WTC11 (cell line): ENCODE data around the gene HBM. TPM values are rescaled to one million over a fixed set of nuclear protein-coding genes. Genes with fewer than 3 reads are reported as not detected.

Experiments
- ELF4 ChIP-seq: sonication (generic); formaldehyde crosslinking; IDR thresholded peaks from 2 replicates; pipeline ENCODE4 v1.8.1; 2022; ENCODE audit warnings: low read depth, mild to moderate bottlenecking, moderate library complexity, missing genetic modification reagents
- GABPB1 ChIP-seq: sonication (generic); formaldehyde crosslinking; IDR thresholded peaks from 2 replicates; pipeline ENCODE4 v1.8.1; 2023; ENCODE audit warnings: mild to moderate bottlenecking, missing genetic modification reagents
- GTF2I ChIP-seq: fragments of 250-450 bp; sonication (Bioruptor Pico); conservative IDR thresholded peaks from 2 replicates; pipeline ENCODE4 v1.4.0; 2021; ENCODE audit warnings: mild to moderate bottlenecking
- MYBL2 ChIP-seq: sonication (generic); formaldehyde crosslinking; IDR thresholded peaks from 2 replicates; pipeline ENCODE4 v1.8.1; 2023; ENCODE audit warnings: mild to moderate bottlenecking, moderate library complexity, missing genetic modification reagents
- NFYB ChIP-seq: sonication (generic); formaldehyde crosslinking; conservative IDR thresholded peaks from 2 replicates; pipeline ENCODE4 v1.8.0; 2022; ENCODE audit warnings: low read depth, missing genetic modification reagents
- RORB ChIP-seq: fragments of 250-450 bp; sonication (Bioruptor Pico); IDR thresholded peaks from 2 replicates; pipeline ENCODE4 v1.9.0; 2021; ENCODE audit warnings: mild to moderate bottlenecking
- TEAD4 ChIP-seq: sonication (generic); formaldehyde crosslinking; IDR thresholded peaks from 2 replicates; pipeline ENCODE4 v1.8.0; 2022; ENCODE audit warnings: mild to moderate bottlenecking, missing genetic modification reagents
- ZNF396 ChIP-seq: fragments of 250-450 bp; sonication (Bioruptor Pico); IDR thresholded peaks from 2 replicates; pipeline ENCODE4 v1.8.0; 2021; ENCODE audit warnings: mild to moderate bottlenecking, moderate library complexity, borderline replicate concordance
- ZNF416 ChIP-seq: fragments of 250-450 bp; sonication (Bioruptor Pico); IDR thresholded peaks from 2 replicates; pipeline ENCODE4 v1.9.0; 2021; ENCODE audit warnings: mild to moderate bottlenecking, inconsistent platforms
- total RNA-seq: library from RNA; stranded (reverse); gene quantifications from 3 replicates; pipeline ENCODE4 v1.2.3, GENCODE V29; 2021
- TF ChIP-seq, protein P1 (sequence below): sonication (generic); formaldehyde crosslinking; conservative IDR thresholded peaks from 2 replicates; pipeline ENCODE4 v1.8.1; 2023; ENCODE audit warnings: mild to moderate bottlenecking, low read depth, missing genetic modification reagents, moderate library complexity
- TF ChIP-seq, protein P2 (sequence below): sonication (generic); formaldehyde crosslinking; IDR thresholded peaks from 2 replicates; pipeline ENCODE4 v1.8.0; 2022; ENCODE audit warnings: mild to moderate bottlenecking, missing genetic modification reagents
- TF ChIP-seq, protein P3 (sequence below): fragments of 250-450 bp; sonication (Bioruptor Pico); IDR thresholded peaks from 2 replicates; pipeline ENCODE4 v1.9.0; 2021; ENCODE audit warnings: mild to moderate bottlenecking
- TF ChIP-seq, protein P4 (sequence below): sonication (generic); formaldehyde crosslinking; IDR thresholded peaks from 2 replicates; pipeline ENCODE4 v1.8.0; 2022; ENCODE audit warnings: mild to moderate bottlenecking, missing genetic modification reagents
- TF ChIP-seq, protein P5 (sequence below): fragments of 250-450 bp; sonication (Bioruptor Pico); conservative IDR thresholded peaks from 2 replicates; pipeline ENCODE4 v1.9.0; 2021; ENCODE audit warnings: mild to moderate bottlenecking
- TF ChIP-seq, protein P6 (sequence below): sonication (generic); formaldehyde crosslinking; IDR thresholded peaks from 2 replicates; pipeline ENCODE4 v1.8.1; 2023; ENCODE audit warnings: mild to moderate bottlenecking, missing genetic modification reagents, moderate library complexity
- TF ChIP-seq, protein P7 (sequence below): sonication (generic); formaldehyde crosslinking; conservative IDR thresholded peaks from 2 replicates; pipeline ENCODE4 v1.8.1; 2022; ENCODE audit warnings: mild to moderate bottlenecking, missing genetic modification reagents
- TF ChIP-seq, protein P8 (sequence below): sonication (generic); formaldehyde crosslinking; IDR thresholded peaks from 2 replicates; pipeline ENCODE4 v1.8.0; 2023; ENCODE audit warnings: mild to moderate bottlenecking, missing genetic modification reagents
- TF ChIP-seq, protein P9 (sequence below): fragments of 250-450 bp; sonication (Bioruptor Pico); IDR thresholded peaks from 2 replicates; pipeline ENCODE4 v1.9.0; 2021; ENCODE audit warnings: mild to moderate bottlenecking, borderline replicate concordance

HBM gene
- total RNA-seq, 1 experiment from 2014 or later = not detected

DNA sequence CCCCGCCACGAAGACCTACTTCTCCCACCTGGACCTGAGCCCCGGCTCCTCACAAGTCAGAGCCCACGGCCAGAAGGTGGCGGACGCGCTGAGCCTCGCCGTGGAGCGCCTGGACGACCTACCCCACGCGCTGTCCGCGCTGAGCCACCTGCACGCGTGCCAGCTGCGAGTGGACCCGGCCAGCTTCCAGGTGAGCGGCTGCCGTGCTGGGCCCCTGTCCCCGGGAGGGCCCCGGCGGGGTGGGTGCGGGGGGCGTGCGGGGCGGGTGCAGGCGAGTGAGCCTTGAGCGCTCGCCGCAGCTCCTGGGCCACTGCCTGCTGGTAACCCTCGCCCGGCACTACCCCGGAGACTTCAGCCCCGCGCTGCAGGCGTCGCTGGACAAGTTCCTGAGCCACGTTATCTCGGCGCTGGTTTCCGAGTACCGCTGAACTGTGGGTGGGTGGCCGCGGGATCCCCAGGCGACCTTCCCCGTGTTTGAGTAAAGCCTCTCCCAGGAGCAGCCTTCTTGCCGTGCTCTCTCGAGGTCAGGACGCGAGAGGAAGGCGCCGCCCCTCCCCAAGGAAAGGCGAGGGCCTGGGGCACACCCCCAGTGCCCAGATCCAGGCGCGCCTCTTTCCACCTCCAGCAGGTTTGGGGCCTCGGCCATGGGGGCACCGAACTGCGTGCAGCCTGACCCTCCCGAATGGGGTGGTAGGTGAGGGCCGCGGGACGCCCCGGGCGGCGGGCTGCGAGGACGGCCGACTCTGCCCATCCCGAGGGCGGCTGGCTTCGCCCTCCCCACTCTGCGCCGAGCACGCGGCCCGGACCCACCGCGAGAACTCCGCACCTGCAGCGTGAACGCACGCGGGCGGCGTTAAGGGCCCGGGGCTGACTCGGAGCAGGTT lies 15.1 kb downstream of the HBM start (continued):
- TF ChIP-seq ZNF396 (CRISPR knock-in tag) = no peak
- TF ChIP-seq ELF4 (CRISPR knock-in tag) = peak; percentile 96
- peak; percentile 57 for TF ChIP-seq NFYB
- TF ChIP-seq TEAD4 (CRISPR knock-in tag) = peak; percentile 87; the same call in 1 of the 2 replicates
- TF ChIP-seq, protein P1, sequence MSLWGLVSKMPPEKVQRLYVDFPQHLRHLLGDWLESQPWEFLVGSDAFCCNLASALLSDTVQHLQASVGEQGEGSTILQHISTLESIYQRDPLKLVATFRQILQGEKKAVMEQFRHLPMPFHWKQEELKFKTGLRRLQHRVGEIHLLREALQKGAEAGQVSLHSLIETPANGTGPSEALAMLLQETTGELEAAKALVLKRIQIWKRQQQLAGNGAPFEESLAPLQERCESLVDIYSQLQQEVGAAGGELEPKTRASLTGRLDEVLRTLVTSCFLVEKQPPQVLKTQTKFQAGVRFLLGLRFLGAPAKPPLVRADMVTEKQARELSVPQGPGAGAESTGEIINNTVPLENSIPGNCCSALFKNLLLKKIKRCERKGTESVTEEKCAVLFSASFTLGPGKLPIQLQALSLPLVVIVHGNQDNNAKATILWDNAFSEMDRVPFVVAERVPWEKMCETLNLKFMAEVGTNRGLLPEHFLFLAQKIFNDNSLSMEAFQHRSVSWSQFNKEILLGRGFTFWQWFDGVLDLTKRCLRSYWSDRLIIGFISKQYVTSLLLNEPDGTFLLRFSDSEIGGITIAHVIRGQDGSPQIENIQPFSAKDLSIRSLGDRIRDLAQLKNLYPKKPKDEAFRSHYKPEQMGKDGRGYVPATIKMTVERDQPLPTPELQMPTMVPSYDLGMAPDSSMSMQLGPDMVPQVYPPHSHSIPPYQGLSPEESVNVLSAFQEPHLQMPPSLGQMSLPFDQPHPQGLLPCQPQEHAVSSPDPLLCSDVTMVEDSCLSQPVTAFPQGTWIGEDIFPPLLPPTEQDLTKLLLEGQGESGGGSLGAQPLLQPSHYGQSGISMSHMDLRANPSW (CRISPR knock-in tag) = no peak
- TF ChIP-seq, protein P2, sequence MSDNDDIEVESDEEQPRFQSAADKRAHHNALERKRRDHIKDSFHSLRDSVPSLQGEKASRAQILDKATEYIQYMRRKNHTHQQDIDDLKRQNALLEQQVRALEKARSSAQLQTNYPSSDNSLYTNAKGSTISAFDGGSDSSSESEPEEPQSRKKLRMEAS (CRISPR knock-in tag) = peak; percentile 100
- TF ChIP-seq, protein P3, sequence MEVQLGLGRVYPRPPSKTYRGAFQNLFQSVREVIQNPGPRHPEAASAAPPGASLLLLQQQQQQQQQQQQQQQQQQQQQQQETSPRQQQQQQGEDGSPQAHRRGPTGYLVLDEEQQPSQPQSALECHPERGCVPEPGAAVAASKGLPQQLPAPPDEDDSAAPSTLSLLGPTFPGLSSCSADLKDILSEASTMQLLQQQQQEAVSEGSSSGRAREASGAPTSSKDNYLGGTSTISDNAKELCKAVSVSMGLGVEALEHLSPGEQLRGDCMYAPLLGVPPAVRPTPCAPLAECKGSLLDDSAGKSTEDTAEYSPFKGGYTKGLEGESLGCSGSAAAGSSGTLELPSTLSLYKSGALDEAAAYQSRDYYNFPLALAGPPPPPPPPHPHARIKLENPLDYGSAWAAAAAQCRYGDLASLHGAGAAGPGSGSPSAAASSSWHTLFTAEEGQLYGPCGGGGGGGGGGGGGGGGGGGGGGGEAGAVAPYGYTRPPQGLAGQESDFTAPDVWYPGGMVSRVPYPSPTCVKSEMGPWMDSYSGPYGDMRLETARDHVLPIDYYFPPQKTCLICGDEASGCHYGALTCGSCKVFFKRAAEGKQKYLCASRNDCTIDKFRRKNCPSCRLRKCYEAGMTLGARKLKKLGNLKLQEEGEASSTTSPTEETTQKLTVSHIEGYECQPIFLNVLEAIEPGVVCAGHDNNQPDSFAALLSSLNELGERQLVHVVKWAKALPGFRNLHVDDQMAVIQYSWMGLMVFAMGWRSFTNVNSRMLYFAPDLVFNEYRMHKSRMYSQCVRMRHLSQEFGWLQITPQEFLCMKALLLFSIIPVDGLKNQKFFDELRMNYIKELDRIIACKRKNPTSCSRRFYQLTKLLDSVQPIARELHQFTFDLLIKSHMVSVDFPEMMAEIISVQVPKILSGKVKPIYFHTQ (CRISPR knock-in tag) = peak; percentile 83; the same call in 1 of the 2 replicates
- TF ChIP-seq, protein P4, sequence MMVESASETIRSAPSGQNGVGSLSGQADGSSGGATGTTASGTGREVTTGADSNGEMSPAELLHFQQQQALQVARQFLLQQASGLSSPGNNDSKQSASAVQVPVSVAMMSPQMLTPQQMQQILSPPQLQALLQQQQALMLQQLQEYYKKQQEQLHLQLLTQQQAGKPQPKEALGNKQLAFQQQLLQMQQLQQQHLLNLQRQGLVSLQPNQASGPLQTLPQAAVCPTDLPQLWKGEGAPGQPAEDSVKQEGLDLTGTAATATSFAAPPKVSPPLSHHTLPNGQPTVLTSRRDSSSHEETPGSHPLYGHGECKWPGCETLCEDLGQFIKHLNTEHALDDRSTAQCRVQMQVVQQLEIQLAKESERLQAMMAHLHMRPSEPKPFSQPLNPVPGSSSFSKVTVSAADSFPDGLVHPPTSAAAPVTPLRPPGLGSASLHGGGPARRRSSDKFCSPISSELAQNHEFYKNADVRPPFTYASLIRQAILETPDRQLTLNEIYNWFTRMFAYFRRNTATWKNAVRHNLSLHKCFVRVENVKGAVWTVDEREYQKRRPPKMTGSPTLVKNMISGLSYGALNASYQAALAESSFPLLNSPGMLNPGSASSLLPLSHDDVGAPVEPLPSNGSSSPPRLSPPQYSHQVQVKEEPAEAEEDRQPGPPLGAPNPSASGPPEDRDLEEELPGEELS (CRISPR knock-in tag) = peak; percentile 97
- TF ChIP-seq, protein P5, sequence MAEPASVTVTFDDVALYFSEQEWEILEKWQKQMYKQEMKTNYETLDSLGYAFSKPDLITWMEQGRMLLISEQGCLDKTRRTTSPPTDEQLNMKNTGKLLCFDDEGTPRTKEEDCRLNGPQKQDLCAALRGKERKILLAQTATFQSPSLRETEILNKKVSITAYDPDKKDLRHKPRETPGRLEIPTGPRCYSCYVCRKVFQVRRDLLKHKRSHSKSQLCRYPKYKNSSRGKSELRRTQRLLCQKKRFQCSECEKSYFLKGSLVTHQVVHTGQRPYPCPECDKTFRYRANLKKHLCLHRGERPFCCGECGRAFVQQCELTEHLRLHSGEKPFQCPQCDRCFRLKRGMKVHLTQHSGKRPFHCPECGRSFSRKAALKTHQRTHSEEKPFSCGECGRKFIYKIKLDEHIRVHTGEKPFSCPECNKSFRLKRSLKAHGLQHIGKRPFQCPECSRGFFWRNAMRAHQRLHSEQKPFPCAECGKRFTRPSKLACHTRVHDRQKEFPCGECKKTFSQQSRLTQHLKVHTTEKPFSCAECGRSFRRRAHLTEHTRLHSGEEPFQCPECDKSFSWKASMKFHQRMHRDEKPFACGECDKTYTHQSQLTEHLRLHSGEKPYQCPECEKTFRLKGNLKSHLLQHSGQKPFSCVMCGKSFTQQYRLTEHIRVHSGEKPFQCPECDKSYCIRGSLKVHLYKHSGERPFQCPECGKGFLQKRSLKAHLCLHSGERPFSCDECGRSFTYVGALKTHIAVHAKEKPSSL (CRISPR knock-in tag) = 0 out of 2 replicates have a peak, but pooled peaks have one; percentile 23
- no peak for TF ChIP-seq GTF2I (CRISPR knock-in tag)
- TF ChIP-seq, protein P6, sequence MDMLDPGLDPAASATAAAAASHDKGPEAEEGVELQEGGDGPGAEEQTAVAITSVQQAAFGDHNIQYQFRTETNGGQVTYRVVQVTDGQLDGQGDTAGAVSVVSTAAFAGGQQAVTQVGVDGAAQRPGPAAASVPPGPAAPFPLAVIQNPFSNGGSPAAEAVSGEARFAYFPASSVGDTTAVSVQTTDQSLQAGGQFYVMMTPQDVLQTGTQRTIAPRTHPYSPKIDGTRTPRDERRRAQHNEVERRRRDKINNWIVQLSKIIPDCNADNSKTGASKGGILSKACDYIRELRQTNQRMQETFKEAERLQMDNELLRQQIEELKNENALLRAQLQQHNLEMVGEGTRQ (CRISPR knock-in tag) = peak; percentile 29
- TF ChIP-seq, protein P7, sequence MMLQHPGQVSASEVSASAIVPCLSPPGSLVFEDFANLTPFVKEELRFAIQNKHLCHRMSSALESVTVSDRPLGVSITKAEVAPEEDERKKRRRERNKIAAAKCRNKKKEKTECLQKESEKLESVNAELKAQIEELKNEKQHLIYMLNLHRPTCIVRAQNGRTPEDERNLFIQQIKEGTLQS (CRISPR knock-in tag) = 0 out of 2 replicates have a peak, but pooled peaks have one; percentile 73
- TF ChIP-seq, protein P8, sequence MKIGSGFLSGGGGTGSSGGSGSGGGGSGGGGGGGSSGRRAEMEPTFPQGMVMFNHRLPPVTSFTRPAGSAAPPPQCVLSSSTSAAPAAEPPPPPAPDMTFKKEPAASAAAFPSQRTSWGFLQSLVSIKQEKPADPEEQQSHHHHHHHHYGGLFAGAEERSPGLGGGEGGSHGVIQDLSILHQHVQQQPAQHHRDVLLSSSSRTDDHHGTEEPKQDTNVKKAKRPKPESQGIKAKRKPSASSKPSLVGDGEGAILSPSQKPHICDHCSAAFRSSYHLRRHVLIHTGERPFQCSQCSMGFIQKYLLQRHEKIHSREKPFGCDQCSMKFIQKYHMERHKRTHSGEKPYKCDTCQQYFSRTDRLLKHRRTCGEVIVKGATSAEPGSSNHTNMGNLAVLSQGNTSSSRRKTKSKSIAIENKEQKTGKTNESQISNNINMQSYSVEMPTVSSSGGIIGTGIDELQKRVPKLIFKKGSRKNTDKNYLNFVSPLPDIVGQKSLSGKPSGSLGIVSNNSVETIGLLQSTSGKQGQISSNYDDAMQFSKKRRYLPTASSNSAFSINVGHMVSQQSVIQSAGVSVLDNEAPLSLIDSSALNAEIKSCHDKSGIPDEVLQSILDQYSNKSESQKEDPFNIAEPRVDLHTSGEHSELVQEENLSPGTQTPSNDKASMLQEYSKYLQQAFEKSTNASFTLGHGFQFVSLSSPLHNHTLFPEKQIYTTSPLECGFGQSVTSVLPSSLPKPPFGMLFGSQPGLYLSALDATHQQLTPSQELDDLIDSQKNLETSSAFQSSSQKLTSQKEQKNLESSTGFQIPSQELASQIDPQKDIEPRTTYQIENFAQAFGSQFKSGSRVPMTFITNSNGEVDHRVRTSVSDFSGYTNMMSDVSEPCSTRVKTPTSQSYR (CRISPR knock-in tag) = peak; percentile 90; the same call in 1 of the 2 replicates
- TF ChIP-seq, protein P9, sequence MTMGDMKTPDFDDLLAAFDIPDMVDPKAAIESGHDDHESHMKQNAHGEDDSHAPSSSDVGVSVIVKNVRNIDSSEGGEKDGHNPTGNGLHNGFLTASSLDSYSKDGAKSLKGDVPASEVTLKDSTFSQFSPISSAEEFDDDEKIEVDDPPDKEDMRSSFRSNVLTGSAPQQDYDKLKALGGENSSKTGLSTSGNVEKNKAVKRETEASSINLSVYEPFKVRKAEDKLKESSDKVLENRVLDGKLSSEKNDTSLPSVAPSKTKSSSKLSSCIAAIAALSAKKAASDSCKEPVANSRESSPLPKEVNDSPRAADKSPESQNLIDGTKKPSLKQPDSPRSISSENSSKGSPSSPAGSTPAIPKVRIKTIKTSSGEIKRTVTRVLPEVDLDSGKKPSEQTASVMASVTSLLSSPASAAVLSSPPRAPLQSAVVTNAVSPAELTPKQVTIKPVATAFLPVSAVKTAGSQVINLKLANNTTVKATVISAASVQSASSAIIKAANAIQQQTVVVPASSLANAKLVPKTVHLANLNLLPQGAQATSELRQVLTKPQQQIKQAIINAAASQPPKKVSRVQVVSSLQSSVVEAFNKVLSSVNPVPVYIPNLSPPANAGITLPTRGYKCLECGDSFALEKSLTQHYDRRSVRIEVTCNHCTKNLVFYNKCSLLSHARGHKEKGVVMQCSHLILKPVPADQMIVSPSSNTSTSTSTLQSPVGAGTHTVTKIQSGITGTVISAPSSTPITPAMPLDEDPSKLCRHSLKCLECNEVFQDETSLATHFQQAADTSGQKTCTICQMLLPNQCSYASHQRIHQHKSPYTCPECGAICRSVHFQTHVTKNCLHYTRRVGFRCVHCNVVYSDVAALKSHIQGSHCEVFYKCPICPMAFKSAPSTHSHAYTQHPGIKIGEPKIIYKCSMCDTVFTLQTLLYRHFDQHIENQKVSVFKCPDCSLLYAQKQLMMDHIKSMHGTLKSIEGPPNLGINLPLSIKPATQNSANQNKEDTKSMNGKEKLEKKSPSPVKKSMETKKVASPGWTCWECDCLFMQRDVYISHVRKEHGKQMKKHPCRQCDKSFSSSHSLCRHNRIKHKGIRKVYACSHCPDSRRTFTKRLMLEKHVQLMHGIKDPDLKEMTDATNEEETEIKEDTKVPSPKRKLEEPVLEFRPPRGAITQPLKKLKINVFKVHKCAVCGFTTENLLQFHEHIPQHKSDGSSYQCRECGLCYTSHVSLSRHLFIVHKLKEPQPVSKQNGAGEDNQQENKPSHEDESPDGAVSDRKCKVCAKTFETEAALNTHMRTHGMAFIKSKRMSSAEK = no peak
- no peak for TF ChIP-seq ZNF416 (CRISPR knock-in tag)
- TF ChIP-seq GABPB1 (CRISPR knock-in tag) = peak; percentile 89
- no peak for TF ChIP-seq RORB
- TF ChIP-seq MYBL2 (CRISPR knock-in tag) = peak; percentile 97
